Brain microvascular endothelial cell (primary cell): ENCODE results near the gene LYVE1.
A peak's percentile ranks its signal among the peaks of the same experiment; 100 is the strongest.

Source experiments
- DNase-seq: peaks from one replicate; pipeline ENCODE4 v3.0.0-alpha.2; 2020
- H3K27ac ChIP-seq: fragments of 250-450 bp; sonication (Bioruptor Pico); 2 replicates; pipeline ENCODE4 v1.5.1; 2020; ENCODE audit warnings: mild to moderate bottlenecking, moderate library complexity
- H3K27me3 ChIP-seq: fragments of 250-450 bp; sonication (Bioruptor Pico); replicated peaks from 2 replicates; pipeline ENCODE4 v1.5.1; 2020; ENCODE audit warnings: mild to moderate bottlenecking
- H3K36me3 ChIP-seq: fragments of 250-450 bp; sonication (Bioruptor Pico); replicated peaks from 2 replicates; pipeline ENCODE4 v1.5.1; 2020; ENCODE audit warnings: mild to moderate bottlenecking
- H3K4me3 ChIP-seq: 2 replicates; pipeline ENCODE4 v1.5.1; 2011; ENCODE audit warnings: low read depth, mild to moderate bottlenecking, control low read depth, low read length, moderate library complexity
- CTCF ChIP-seq: IDR thresholded peaks from 2 replicates; pipeline ENCODE4 v1.5.1; 2011; ENCODE audit warnings: low read depth, mild to moderate bottlenecking, moderate library complexity, low read length, control low read depth, inconsistent platforms; ENCODE audit errors: missing control alignments
- in situ Hi-C: cut with HindIII; loops from 2 replicates; pipeline ENCODE4 v1.10.0; 2017; ENCODE audit warnings: low sequenced_read_pairs, low pct_ligation_motif_present

LYVE1 gene

DNA sequence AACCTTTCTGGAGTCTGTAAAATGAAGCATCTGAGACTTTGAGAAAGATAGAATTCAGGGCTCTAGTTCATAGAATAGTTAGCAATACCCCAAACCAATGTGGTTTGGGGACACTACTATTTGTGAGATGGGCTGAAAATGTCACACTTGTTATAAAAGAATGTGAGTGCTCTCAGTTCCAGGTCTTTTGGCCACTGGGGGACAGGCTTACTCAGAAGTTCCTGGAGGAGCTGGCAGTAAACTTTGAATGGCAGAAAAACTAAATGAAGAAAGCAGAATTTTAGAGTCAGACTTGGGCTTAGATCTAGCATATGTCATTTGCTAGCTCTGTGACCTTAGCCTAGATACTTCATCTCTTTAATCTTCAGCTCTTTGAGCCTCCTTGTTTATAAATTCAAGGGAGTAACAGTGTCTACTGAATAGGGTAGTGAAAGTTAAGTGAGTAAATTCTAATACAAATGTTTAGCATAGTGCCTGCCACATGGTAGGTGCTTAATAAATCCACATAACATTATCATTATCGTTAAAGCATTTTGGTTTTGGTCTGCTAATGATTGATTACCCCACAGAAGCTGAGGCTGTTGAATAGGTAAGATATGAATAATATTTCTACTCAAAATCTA, 3.7 kb downstream of the LYVE1 start:
- peak; percentile 62 for TF ChIP-seq CTCF
- Histone ChIP-seq H3K36me3 (no peaks in the 10 kb centered on the region), H3K27ac (no peak overlapping the region), H3K4me3 (no peak overlapping the region), H3K27me3 (no peaks in the 10 kb centered on the region)
- in situ Hi-C loops = no loop called here
- DNase-seq = no peak

DNA sequence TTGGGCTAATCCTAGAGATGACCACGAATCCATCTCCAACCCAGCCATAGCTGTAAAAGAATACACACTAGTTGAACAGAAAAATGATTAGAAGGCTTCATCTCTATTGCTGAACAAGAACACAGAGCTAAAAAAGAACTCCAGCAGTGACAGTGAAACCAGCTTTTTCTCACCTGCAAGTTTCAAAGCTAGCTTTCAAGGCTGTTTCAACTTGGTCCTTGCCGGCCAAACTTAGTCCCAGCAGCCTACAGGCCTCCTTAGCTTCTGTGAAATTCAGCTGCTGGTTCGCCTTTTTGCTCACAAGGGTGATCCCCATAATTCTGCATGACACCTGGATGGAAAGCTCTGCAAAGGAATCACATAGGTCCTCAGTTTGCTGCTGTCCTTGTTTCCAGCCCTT, 4.4 kb downstream of the LYVE1 start:
- in situ Hi-C loops = no loop called here
- Histone ChIP-seq H3K4me3 (no peak overlapping the region), H3K27me3 (no peaks in the 10 kb centered on the region), H3K27ac (no peak overlapping the region), H3K36me3 (no peaks in the 10 kb centered on the region)
- TF ChIP-seq CTCF = no peak
- DNase-seq = no peak

DNA sequence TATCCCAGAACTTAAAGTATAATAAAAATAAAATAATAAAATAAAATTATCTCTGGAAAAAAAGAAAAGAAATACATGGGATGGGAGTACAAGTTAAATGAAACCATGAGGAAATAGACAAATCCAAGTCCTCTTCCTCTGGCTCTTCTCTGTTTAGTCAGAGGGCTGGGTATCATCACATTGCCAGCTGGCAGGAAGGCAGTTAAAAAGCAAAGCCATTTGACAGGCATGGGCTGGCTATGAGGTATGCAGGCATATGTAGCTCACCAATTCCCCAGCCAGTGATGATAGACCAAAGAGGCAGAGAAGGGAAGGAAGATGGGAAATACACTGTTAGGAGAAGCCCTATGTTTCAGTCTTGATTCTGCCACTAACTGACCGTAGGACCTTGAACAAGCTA, 6.5 kb downstream of the LYVE1 start:
- no peak overlapping the region for H3K4me3 ChIP-seq
- H3K36me3 ChIP-seq = no peaks in the 10 kb centered on the region
- in situ Hi-C loops = no loop called here
- no peak for DNase-seq
- H3K27me3 ChIP-seq = no peaks in the 10 kb centered on the region
- no peak overlapping the region for H3K27ac ChIP-seq
- no peak for TF ChIP-seq CTCF

- no peak for TF ChIP-seq CTCF
- no peaks in the 10 kb centered on the region for H3K36me3 ChIP-seq
- no peaks in the 10 kb centered on the region for H3K27me3 ChIP-seq
- H3K27ac ChIP-seq = no peak overlapping the region
- DNase-seq = no peak
- in situ Hi-C loops = no loop called here
- H3K4me3 ChIP-seq = no peak overlapping the region
Observed at GRCh38 chr11:10561043-10561818, 7.2 kb downstream of the LYVE1 start.

- in situ Hi-C loops = no loop called here
- DNase-seq = no peak
- Histone ChIP-seq H3K27me3 (no peaks in the 10 kb centered on the region), H3K4me3 (no peak overlapping the region), H3K27ac (no peak overlapping the region), H3K36me3 (no peaks in the 10 kb centered on the region)
- TF ChIP-seq CTCF = no peak
Observed at GRCh38 chr11:10558288-10558687, 10.2 kb downstream of the LYVE1 start.
